ENCODE data around the gene KCNIP4.
"Not testable (repeated sequence)": the region's sequence is repeated elsewhere in the genome, so short reads cannot be mapped to it uniquely, and the experiment has no call there.

Gene KCNIP4

GRCh38 chr4:20760053-20760452, 1188.5 kb downstream of the KCNIP4 start:
- H3K4me3 ChIP-seq (ENCODE audit: low read depth, low read length), result no peak overlapping the region
- TF ChIP-seq CTCF (IDR thresholded peaks at IDR 0.05; ENCODE audit: low read depth, low read length, missing control alignments), result peak; percentile 7
- no peak for DNase-seq (ENCODE audit: low read depth)

GRCh38 chr4:20754036-20754435, 1194.5 kb downstream of the KCNIP4 start:
- no peak for TF ChIP-seq CTCF (IDR thresholded peaks at IDR 0.05; ENCODE audit: low read depth, low read length, missing control alignments)
- no peak for DNase-seq (ENCODE audit: low read depth)
- H3K4me3 ChIP-seq (ENCODE audit: low read depth, low read length), result no peak overlapping the region

DNA sequence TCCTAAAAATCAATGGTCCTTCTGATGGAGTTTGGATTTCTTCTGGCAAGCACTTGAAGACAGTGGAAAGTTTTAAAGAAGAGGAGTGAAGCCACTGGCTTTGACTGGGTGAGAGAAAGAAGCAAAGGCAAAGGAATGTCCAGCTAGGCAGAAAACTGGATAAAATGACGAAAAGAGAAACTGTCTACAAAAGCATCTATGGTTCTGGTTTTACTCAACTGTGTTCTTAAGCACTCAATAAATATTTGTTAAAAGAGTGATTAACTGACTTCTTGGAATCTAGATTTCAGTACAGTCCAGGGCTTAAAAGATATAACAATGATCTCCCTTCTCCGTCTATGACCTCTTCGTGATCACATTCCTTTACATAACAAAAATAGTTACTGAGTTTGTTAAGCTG, 1195.9 kb downstream of the KCNIP4 start:
- DNase-seq (ENCODE audit: low read depth), result no peak
- no peak for TF ChIP-seq CTCF (IDR thresholded peaks at IDR 0.05; ENCODE audit: low read depth, low read length, missing control alignments)
- no peak overlapping the region for H3K4me3 ChIP-seq (ENCODE audit: low read depth, low read length)

GRCh38 chr4:20746000-20746399, 1202.6 kb downstream of the KCNIP4 start:
- H3K4me3 ChIP-seq (ENCODE audit: low read depth, low read length); DNase-seq (ENCODE audit: low read depth): not testable (repeated sequence)

GRCh38 chr4:20735931-20736330, 1212.6 kb downstream of the KCNIP4 start:
- H3K4me3 ChIP-seq (ENCODE audit: low read depth, low read length), result no peak overlapping the region
- no peak for TF ChIP-seq CTCF (IDR thresholded peaks at IDR 0.05; ENCODE audit: low read depth, low read length, missing control alignments)
- DNase-seq (ENCODE audit: low read depth), result no peak

GRCh38 chr4:20724915-20725314, 1223.7 kb downstream of the KCNIP4 start:
- no peak for DNase-seq (ENCODE audit: low read depth)
- H3K4me3 ChIP-seq (ENCODE audit: low read depth, low read length), result no peak overlapping the region
- no peak for TF ChIP-seq CTCF (IDR thresholded peaks at IDR 0.05; ENCODE audit: low read depth, low read length, missing control alignments)

GRCh38 chr4:20723463-20723862, 1225.1 kb downstream of the KCNIP4 start:
- DNase-seq (ENCODE audit: low read depth), result no peak
- no peak overlapping the region for H3K4me3 ChIP-seq (ENCODE audit: low read depth, low read length)
- TF ChIP-seq CTCF (IDR thresholded peaks at IDR 0.05; ENCODE audit: low read depth, low read length, missing control alignments), result no peak

DNA sequence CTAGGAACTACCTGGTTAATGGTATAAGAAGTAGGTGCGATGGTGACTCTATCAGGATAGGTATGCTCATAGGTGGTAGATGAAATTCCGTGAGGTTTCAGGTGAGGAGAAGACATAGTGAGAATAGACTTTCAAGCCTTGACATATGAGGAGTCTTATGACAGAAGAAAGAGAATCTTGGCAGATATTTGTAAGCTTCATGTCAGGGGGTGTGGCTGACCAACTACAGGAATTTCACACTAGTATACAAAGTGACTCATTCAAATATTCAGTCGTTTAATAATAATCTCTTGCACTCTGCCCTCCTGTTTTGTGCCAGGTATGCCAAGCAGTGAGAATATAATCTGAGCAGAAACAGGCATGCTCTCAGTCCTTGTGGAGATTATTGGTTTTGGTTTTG, 1225.6 kb downstream of the KCNIP4 start:
- DNase-seq (ENCODE audit: low read depth), result no peak
- TF ChIP-seq CTCF (IDR thresholded peaks at IDR 0.05; ENCODE audit: low read depth, low read length, missing control alignments), result no peak
- H3K4me3 ChIP-seq (ENCODE audit: low read depth, low read length), result no peak overlapping the region
